ENCODE results near the gene LRRK1.
"Not testable (repeated sequence)": the region's sequence is repeated elsewhere in the genome, so short reads cannot be mapped to it uniquely, and the experiment has no call there.

LRRK1 gene

DNA sequence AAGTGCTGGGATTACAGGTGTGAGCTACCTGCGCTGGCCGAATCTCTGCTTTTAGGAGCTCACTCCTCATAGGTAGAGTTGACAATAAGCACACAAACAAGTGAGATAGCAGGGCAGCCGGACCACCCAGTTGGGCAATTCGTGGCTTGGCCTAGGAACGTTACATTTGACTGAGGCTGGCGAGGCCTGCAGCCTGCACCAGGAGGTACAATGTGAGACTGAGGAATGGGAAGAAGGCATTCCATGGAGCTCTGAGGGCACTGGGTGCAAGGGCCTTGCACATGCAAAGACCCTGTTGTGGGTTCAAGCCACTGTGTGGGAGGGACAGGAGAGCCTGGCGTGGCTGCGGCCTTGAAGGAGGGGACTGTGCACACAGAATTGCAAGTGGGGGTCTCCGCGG is 152.5 kb downstream of the LRRK1 start:
- no peak for DNase-seq (ENCODE audit: low read depth)

DNA sequence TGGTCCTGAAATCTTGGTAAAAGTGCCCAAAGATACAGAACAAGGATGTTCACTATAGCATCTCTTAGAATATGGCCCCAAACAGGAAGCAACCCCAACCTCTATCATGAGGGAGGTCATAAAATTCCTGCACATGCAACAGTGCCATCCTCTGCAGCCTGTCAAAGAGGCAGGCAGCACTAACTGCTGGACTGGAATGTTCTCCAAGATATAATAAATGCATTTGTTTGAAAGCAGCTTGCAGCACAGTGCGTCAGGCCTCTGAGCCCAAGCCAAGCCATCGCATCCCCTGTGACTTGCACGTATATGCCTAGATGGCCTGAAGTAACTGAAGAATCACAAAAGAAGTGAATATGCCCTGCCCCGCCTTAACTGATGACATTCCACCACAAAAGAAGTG is 153.1 kb downstream of the LRRK1 start:
- DNase-seq (ENCODE audit: low read depth) = not testable (repeated sequence)

DNA sequence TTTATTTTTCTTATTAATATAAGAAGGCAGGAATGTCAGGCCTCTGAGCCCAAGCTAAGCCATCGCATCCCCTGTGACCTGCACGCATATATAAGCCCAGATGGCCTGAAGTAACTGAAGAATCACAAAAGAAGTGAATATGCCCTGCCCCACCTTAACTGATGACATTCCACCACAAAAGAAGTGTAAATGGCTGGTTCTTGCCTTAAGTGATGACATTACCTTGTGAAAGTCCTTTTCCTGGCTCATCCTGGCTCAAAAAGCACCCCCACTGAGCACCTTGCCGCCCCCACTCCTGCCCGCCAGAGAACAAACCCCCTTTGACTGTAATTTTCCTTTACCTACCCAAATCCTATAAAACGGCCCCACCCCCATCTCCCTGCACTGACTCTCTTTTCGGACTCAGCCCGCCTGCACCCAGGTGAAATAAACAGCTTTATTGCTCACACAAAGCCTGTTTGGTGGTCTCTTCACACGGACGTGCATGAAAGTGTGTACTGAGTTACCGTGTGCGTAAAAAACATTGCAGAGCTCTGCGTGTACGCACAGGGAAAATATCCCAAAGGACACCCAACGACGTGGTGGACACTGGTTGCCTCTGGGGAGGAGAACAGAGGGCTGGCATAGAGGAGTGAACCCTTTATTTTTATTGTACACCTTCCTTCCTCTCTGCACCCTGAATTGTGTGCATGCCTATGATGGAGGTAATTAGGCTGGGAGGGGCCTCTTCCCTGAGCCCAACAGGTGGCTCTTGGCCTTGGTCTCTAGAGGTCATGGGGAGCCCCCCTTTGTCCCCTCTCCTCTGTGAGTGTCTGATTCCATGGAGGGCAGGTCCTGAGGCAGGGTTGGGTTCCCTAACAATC is 158.9 kb downstream of the LRRK1 start:
- not testable (repeated sequence) for DNase-seq (ENCODE audit: low read depth)

DNA sequence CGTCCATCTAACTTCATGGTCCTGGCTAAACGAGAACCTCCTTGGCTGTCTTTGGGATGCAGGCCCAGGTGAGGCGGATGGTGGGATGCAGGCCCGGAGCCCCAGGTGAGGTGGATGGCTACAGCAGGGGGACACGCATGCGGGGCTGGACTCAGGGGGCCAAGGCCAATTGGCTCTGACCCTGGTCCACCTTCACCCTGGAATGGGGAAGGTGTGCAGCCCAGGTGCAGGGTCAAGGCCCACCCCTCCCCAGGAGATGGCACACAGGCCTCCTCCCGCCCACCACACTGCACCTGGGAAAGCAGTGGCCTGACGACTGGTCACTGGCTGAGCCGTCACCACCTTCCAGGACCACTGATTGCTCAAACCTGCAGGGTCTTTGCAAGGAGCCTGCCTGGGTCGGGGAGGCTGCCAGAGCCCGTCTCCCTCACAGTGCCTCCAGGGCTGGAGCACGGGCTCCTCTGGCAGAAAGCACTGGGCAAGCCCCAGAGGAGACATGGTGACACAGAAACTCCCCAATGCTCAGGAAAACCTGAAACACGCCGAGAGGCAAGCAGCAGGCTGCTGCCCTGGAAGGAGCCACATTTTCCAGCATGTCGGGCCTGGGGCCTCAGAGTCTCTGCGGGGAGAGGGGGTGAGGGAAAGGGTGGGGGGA is 159.6 kb downstream of the LRRK1 start:
- DNase-seq (ENCODE audit: low read depth) = no peak

DNA sequence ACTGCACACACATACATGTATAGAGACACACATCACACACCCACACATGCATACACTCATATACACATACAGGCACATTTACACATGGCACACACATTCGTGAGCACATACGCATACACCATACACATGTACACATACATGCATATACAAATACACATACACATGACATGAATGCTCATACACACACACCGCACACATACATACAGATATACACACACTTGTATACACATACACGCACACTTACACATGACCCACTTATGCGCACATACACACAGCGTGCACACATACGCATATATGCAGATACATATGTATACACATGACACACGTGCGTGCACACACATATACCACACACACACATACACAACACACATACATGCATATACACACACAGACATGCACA is 162.7 kb downstream of the LRRK1 start:
- no peak for DNase-seq (ENCODE audit: low read depth)

DNA sequence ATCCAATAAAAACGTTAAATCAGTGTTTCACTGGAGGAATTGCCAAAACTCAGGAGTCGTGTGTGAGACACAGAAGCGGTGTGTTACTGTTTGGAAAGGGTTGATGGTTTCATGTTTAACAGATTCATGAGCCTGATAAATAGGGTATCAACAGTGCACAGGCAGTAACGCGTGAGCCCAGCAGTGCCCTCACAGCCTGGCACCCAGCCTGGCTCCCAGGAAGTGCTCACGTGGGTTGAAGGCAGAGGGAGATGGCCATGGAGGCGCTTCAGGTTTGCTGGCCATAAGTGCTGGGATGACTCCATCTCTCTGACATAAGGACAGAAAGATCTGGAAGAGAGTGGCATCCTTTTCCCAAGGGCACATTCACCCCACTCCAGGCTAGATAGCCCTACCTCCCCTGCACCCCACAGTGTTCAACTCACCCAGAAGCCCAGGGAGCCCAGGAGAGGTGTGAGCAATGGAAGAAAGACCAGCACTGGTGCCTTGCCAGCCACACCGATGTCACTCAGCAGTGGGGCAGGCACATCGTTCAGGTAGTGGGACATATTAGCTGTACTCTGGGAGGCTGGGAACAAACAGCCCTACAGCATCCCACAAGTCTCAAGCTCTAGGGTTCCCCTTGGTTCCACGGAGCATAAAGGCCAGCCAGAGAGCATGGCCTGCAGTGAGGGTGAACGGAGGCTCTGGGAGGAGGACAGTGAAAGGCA is 164.3 kb downstream of the LRRK1 start:
- DNase-seq (ENCODE audit: low read depth) = no peak

DNA sequence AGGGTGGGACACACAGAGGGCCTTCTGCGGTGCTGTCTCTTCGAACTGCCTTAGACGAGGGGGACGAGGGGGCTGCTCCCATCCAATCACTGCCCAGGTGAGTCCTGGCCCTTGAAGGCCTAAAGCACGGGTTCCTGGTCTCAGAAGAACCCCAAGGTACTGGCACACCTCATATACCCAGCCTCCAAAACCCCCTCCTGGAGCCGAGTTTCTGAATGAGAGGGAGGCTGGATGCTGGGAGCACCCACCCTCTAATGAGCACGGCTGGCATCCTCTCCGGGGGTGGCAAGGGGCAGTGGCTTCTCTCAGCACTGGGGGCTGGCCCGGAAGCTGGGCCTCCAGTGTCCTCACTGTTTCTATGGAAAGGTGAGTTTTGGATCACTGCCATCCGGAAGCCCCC is 165.6 kb downstream of the LRRK1 start:
- DNase-seq (ENCODE audit: low read depth) = no peak

DNA sequence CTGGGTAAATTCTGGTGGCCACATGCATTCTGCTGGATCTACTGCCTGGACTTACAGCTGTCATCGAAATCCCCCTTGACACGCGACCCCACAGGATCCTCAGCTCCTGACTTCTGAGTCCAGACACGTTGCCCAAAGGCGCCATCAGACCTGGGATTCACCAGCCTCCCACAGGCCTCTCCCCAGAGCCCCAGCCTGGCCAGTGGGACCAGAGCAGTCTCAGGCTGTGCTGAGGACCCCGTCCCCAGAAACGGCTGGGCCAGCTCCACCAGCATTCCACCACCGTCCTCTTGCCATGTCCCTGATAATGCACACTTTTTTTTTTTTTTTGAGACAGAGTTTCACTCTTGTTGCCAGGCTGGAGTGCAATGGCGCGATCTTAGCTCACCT is 166.1 kb downstream of the LRRK1 start:
- DNase-seq (ENCODE audit: low read depth) = no peak

DNA sequence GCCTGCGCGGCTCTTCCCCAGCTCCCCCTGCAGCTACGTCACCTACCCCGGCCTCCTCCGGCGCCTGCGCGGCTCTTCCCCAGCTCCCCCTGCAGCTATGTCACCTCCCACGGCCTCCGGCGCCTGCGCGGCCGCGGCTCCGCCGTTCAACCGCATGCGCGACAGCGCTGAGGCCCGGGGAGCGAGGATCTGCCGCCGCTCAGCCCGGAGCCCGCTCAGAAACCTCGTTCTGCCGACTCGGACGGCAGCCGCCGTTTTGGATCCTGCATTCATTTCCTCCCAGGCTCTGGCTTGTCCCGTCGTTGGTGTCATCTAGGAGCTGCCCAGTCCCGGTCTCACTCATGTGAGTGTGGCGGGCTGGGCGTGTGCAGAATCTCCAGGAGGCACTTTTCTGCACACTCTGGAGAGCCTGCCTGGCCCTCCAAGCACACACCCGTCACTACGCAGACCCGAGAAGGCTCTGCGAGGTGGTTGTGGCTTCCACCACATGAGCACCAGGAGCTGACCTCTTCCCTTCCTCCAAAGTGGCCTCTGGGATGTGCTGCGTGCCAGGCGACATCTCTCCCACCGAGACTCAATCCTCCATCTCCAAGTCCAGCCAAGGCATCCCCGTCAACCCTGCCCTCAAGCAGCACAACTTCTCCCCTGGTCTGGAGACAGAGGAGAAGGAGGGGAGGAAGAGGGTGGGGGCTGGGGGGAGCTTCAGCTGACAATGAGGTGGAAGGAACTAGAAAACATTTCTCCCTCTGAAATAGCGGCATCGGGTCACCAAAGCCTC is 167.4 kb downstream of the LRRK1 start:
- no peak for DNase-seq (ENCODE audit: low read depth)

DNA sequence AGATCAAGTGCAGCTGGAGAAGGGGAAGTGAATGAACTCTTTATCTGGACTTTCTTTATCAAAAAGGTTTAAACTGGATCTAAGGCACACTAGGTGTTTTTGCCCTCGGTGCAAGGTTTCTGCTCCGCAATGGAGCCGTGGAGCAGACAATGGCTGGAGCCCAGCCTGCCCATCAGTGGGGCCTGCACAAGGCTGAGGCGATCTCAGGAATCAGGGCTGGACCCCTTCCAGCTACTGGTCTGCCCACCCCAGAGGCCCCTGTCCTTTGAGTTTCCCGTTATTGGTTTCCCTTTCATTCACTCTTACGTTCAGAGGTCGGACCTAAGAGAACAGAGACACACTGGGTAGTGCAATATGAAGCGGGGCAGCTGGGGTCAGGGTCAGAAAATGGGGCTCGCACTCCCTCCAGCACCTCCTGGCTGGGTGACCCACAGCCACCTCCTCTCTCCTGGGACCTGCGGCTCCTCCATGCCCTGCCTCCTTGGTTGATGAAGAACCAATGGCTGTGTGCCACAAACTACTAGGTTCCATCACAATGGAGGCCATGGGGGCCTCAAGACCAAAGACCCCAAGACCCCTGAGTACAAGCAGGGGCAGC is 168.1 kb downstream of the LRRK1 start:
- DNase-seq (ENCODE audit: low read depth) = no peak

DNA sequence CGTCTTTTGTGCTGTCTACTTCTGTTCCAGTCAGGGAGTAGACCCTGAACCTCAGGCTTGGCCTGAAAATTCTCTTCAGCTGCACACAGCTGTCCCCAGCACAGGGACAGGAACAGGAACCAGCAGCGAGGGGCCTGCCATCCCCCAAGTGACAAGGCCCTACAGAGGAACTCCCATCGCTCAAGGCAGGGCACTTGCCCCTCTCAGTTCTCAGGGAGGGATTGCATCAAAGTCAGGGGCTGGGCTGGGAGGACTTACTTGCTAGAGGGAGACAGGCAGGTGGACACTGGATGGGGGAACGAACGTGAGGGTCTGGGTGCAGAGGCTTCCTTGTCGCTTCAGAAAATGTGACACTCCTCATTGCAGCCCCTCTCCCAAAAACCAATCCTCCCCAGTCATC is 169.1 kb downstream of the LRRK1 start:
- no peak for DNase-seq (ENCODE audit: low read depth)

DNA sequence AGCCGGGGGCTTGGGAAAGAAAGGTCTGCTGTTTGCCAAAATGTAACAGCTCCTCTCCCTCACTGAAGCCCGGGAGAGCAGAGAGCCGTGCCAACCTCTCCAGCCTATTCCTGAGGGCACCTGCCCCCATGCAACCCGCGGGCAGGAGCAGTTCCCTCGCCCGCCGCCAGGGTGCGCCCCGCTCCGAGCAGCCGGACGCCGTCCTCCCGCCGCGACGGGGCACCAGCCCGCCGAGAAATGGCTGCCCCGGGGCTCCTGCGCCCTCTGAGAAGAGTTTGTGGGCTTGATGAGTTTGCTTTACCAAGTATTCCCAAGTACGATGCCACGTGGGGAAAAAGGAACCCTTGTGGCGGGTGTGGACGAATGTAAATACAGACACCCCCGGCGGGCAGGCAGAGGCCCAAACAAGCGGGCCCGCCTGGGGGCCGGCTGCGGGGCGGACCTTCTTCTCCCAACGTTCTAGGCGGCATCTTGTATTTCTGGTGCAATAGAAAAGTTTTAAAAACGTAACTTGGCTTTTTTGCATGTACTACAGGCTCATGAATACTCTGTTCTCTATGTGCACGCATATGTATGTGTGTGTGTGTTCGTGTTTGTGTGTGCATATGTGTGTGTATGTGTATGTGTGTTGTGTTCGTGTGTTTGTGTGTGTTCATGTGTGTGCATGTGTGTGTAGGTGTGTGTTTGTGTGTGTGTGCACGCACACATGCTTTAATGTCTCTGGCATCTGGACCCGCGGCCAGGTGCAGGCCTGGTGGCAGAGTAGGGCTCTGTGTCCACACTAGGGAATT is 169.8 kb downstream of the LRRK1 start:
- no peak for DNase-seq (ENCODE audit: low read depth)

DNA sequence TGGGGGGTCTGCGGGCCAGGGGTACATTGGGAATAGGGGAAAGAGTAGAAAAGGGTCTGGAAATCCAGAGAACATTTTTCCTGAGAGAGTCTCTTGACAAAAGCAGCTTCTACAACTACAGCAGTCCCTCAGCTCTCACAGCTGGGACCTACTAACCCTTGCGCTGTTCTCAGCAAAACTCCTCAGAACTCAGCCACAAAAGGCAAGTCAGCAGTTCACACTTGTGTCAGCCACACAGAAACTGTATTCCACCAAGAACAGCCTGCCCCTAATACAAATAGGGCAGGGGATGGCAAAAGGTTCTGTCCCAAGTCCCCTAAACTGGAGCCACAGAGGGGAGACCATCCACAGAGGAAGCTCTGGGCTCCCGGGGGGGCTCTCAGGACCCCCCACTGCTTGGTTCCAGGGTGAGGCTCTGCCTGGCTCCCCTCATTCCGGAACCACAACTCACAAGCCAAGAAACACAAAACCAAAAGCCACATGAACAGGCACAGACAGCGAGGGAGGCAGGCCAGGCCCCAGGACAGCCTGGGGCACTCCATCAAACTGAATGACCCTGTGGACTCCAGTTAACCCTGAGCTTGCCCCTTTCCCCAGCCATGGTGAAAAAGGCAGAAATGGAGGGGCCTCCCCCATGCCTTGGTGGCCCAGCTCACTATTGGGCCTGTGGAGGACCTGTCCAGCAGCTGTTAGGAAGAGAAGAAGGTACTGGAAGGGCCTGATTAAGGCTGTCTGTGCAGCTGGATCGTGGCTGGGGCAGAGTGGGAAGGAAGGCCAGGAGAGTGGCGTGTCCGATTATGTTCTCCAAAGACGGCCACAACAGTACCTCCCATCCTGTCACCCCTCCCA is 170.6 kb downstream of the LRRK1 start:
- no peak for DNase-seq (ENCODE audit: low read depth)

DNA sequence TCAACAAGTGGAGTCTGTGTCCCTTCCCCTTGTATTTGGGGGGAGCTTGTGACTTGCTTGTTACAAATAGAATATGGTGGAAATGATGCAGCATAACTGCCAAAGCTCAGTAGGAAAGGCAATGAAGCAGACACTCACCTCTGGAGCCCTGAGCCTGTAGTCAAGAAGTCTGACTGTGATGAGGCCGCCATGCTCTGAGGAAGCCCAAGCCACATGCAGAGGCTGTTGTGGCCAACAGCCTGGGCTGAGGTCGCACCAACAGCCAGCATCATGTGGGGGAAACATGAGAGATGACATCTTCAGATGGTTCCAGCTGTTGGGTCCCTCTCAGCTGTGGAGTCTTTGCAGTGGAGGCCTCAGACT is 171.3 kb downstream of the LRRK1 start:
- no peak for DNase-seq (ENCODE audit: low read depth)

DNA sequence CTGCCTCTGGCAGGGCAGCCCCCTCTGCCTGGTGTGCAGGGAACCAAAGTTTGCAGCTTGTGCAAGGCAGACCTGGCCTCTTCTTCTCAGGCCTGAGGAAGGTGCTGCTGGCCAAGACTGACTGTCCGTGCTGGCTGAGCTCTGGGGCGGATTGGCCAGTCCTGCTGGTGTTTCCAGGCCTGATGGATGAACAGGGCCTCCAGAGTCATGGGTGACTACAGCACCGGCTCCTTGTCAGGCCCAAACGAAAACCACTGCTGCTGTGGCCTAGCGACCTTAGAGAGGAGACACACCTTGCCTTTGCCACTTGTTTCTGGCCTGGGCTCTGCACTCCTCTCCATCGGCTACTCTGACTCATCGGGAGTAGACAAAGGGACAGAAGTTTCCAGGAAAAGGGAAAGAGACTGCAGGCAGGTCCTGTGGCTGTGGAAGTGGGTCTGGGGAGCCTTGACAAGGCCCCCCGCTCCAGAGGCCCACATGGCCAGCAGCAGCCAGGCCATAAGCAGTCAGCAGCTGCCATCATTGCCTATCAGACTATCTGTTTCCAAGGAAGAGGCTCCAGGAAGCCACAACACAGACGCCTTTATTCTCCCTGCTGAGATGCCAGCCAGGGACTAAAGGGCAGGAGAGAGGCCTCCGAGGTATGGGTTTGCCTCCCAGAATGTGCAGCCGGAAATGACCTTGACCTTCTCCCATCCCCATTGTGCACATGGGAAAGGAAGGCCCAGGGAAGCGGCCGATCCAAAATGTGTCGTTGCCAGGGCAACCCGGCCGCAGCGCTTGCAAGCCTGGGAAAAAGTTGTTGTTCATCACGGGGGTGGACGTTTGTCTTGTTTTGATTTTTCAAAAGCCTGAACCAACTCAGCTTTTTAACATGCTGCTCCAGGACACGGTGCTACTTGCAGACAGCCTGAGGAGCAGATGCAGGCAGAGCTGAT is 172.2 kb downstream of the LRRK1 start:
- DNase-seq (ENCODE audit: low read depth) = peak; percentile 77

DNA sequence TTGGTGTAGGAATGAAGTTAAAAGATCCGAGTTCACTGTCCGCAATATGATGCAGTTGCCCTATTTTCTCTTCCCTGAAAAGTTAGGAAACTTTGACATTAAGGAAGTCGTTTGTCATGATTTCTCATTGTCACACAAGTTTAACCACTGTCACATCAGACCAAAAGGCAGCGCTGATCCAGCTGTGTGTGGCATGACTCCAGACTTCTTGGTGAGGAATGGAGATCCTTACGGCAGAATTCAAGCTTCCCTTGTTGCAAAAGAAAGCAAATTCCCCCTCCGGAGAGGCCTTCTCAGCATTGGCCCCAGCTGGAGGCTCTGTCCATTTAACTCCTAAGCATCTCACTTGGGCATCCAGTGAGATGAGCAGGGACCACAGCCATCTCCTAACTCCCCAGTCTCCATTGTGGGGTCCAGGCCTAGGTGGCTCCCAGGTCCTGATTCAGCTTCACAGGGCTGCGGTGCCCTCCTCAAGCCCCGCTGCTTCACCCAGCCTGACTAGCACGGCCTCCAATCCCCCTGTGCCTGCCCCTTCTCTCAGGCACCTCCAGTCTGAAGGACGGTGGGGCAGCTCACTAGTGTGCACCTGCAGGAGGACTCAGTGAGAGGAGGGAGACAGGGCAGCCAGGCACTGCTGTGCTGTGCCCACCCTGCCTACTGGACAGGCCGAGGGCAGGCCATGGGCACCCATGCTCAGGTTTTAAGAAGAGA is 173.2 kb downstream of the LRRK1 start:
- DNase-seq (ENCODE audit: low read depth) = no peak

DNA sequence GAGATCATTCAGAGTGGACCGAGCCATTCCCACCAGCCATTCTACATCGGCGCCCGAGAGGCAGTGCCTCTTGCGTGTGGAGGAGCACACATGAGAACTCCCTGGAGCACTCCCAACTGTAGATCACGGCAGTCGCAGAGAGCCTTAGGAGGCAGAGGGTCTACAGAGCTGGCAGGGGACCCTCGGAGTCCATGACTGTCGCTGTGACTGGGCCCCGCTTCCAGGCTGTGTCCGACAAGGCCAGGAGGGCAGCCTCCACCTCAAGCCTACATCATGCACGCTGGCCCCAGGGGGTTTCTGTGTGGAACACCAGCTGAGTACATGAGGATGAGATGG is 173.7 kb downstream of the LRRK1 start:
- no peak for DNase-seq (ENCODE audit: low read depth)

DNA sequence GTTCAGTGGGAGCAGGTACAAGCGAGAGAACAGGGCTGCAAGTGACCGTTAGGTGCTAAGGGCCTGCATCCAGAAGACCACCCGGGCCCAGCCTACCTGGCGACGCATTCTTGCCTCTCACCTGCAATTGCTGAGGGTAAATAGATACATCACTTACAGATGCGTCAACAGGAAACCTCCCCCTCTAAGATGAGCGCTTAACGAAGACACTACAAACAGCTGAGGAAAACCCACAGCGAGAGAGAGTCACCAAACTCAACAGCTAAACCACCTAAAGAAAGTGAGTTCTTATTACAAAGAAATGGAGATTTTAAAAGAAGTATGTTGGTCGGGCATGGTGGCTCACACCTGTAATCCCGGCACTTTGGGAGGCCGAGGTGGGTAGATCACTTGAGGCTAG is 174.8 kb downstream of the LRRK1 start:
- DNase-seq (ENCODE audit: low read depth) = no peak
